Pulmonary artery endothelial cell (primary cell): ENCODE results near the gene MAPKBP1. TPM values are rescaled to one million over a fixed set of nuclear protein-coding genes. Genes with fewer than 3 reads are reported as not detected.

Experiments
- DNase-seq: peaks from one replicate; pipeline ENCODE4 v3.0.0-alpha.2; 2011; ENCODE audit warnings: low read depth, low spot score
- total RNA-seq: library from RNA; depleted of rRNA; stranded (reverse); fragments of >200 nt; gene quantifications from 2 replicates; pipeline ENCODE4 v1.2.3, GENCODE V29; 2014

The MAPKBP1 gene
- total RNA-seq, 1 donor from 2014 or later, result 18.5 TPM

GRCh38 chr15:41866872-41867579 is 92.7 kb downstream of the MAPKBP1 start:
- no peak for DNase-seq

DNA sequence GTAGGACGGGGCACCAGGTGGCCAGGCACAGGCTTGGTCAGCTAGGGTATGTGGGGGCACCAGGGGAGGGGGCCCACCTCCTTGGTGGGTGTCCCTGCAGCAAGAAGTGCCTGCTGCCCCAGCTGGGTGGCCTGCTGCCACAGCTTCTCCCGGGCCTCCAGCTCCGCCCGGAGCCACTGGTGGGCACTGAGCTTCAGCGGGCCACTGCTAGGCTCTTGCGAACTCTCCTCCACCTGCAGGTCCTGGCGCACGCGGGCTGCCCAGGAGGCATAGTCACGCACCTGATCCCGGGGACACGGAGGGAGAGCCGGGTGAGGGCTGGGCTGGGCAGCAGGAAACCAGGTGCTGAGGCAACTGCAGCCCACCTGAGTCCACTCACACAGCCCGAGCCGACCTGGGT is 94.0 kb downstream of the MAPKBP1 start:
- DNase-seq, result no peak

DNA sequence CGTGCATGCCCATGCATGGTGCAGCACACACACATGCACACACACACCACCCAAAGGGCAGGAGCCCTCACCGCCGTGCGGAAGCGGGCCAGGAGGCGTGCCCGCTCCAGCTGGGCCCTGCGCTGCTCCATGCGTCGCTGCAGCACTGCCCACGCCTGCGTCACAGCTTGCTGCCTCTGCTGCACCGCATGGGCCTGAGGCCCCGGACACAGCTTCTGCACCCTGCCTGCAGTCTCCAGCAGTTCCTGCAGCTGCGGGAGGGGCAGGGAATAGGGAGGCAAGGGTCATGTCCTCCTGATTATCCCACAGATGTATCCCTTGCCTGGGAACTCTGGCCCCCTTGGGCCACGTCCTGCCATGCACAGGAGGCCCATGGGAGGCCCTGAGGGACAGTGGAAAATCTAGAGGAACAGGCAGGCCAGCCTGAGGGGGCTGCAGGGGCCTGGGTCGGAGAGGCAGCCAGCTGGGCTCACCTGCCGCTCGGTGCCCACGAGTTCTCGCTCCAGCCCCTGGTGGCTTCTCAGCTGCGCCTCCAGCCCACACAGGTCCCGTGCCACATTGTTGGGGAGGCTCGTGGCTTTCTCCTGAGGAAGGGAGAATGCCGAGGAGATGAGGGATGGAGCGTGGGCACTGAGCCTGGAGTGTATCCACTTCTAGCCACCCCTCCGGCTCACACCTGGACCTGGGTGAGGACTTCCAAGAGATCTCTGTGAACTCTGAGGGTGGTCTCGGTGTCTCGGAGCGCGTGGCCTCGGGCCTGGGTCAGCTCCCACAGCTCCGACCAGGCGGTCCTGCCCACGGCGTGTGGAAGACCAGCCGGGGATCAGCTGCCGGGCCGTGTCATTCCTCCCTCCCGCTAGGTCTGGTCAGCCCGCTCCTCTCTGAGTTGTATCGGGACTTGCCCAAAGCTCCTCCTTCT is 95.7 kb downstream of the MAPKBP1 start:
- DNase-seq, result no peak

DNA sequence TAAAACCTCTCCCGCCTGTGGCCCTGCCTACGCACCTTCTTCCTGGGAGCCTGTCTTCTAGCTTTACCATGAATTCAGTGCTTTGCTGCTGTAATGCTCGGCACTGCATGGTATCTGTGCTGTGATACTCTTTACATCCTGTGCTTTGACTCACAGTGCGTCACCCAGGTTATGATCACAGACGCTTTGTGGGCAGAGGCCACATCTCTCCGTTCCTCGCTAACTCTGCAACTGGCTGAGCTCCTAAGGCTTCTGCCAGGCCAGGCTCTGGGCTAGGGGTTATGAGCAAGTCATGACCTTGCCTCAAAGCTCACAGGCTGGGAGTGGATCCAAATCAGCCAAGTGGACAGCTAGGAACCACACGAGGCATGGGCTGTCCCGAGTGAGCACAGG is 96.4 kb downstream of the MAPKBP1 start:
- no peak for DNase-seq

DNA sequence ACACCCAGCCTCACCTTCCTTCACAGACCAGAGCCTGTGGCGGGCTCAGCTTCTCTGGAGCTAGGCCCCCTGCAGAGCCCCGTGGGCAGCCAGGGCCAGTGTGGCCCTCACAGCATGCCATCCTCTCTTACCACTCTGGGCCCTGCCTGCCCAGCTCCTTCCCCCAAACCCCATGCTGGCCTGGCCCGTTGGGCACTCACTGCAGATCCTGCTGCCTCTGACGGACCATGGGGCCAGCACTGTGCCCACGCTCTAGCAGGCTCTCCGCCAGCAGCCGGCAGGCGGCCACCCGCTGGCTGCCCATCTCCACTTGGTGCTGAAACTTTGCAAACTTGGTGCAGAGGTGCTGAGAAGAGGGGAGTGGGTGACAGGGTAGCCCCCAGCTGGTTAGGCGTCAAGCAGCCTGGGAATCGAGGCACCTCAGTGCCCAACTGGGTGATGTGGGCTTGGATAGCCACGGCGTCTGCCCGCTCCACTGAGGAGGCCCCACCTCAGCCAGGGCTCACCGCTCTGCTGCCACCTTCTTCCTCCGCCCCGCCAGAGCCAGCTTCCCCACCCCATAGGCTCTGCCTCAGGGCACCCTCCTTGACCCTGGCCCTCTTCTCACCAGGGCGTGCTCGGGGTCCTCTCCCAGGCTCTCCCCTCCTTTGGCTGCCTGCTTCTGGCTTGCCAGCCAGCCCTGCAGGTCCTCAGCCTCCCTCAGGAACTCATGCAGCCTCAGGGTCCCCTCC is 97.1 kb downstream of the MAPKBP1 start:
- no peak for DNase-seq

DNA sequence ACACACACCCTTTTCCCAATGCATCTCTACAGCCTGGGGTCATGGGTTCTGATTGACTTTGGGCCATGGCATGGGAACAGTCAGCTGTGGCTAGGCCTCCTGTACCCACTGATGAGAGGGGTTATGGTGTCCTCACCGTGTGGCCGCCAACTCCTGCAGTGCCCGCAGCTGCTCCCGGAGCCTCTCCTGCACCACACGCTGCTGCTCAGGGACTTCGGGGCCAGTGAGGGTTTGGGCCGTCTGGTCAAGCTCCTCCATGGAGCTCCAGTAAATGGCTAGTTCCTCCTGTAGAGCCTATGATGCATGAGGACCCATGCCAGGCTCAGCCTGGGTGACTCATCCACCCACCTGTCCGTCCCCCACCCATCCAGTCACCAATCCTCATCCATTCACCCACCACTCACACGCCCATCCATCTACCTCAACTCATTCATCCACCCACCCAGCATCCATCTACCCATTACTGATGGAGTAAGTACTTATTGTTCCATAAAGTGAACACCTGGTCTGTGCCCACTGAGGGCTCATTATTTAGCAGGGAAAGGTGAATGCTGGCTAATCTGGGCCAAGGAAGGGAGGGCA is 98.0 kb downstream of the MAPKBP1 start:
- no peak for DNase-seq

- no peak for DNase-seq
These were observed 99.4 kb downstream of the MAPKBP1 start for GRCh38 chr15:41873711-41874110.

- no peak for DNase-seq
These were observed 100.5 kb downstream of the MAPKBP1 start for GRCh38 chr15:41874736-41875135.

DNA sequence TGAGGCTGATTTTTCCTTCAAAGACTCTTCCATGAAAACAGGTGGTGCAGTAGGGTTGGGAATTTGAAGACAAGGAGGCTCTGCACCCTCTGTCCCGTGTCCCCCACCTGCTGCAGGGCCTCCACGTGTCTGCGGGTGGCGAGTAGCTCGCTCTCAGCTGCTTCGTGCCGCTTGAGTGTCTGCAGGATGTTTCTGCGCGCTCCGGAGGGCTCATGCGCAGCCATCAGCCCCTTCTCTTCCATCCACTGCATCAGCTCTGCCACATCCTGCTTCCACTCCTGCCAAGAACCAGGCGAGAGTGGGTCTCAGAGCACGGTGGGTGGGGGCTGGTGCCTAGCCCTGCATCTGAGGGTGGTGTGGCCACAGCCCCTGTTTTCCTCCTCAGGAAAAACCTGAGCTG is 101.7 kb downstream of the MAPKBP1 start:
- no peak for DNase-seq

DNA sequence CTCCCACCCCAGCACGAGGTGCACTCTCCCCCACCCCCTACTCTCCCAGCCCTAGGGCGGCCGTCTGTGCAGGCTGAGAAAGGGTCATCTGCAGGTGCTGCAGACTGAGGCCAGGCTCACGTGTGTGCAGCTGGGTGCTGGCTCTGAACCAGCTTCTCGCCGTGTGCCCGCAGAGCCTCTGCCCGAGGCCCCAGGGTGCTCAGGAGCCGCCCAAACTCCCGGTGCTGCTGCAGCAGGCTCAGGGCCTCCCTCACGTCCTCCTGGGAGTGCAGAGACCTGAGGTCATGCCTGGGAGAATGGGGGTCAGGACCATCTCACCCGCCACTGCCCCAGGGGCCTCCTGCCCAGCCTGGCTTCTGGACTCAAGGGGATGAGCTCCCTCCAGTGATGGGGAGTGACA is 102.4 kb downstream of the MAPKBP1 start:
- DNase-seq, result no peak

Other genes starting within 250 kb of the MAPKBP1 start
- gene RPAP1, start 230.2 kb upstream of the MAPKBP1 start, total RNA-seq, result 13.7 and 31.6 TPM in 2 replicates
- gene TYRO3, start 215.3 kb upstream of the MAPKBP1 start, total RNA-seq, result 6.3 and 11.5 TPM in 2 replicates
- gene MGA, start 114.1 kb upstream of the MAPKBP1 start, total RNA-seq, result 26.6 and 46.2 TPM in 2 replicates
- gene JMJD7, start 53.6 kb downstream of the MAPKBP1 start, total RNA-seq, result 2.1 and 6.1 TPM in 2 replicates
- 0.26 and 0.85 TPM in 2 replicates for gene PLA2G4B, start 64.4 kb downstream of the MAPKBP1 start, total RNA-seq
- 3.6 and 12.0 TPM in 2 replicates for gene SPTBN5, start 119.6 kb downstream of the MAPKBP1 start, total RNA-seq
- 189 and 190 TPM in 2 replicates for gene EHD4, start 198.1 kb downstream of the MAPKBP1 start, total RNA-seq
- gene PLA2G4E, start 246.6 kb downstream of the MAPKBP1 start, total RNA-seq, result not detected in 2 replicates